ENCODE results near the gene IGIP. TPM values are rescaled to one million over a fixed set of nuclear protein-coding genes. Genes with fewer than 3 reads are reported as not detected.
A peak's percentile ranks its signal among the peaks of the same experiment; 100 is the strongest.

Gene IGIP
- polyA plus RNA-seq, 1 donor: 8.0 TPM

DNA sequence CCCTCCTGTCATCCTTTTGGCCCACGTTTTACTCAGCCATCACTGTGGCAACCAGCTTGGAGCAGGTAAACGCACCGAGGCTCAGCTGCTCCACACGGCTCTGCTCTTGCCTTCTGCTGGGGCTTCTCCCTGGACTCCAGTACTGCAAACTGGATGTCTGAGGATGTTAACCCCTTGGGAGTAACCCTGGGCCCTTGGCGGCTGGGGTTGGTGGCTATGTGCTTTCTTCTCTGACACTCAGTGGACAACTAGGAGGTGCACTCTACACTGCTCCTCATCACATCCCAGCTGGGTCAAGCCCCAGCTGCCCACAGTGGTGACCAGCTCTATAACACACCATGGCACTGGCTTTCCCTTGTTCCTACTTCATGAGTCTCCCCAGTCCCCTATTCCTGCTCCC lies 37.0 kb downstream of the IGIP start:
- no peak for DNase-seq

DNA sequence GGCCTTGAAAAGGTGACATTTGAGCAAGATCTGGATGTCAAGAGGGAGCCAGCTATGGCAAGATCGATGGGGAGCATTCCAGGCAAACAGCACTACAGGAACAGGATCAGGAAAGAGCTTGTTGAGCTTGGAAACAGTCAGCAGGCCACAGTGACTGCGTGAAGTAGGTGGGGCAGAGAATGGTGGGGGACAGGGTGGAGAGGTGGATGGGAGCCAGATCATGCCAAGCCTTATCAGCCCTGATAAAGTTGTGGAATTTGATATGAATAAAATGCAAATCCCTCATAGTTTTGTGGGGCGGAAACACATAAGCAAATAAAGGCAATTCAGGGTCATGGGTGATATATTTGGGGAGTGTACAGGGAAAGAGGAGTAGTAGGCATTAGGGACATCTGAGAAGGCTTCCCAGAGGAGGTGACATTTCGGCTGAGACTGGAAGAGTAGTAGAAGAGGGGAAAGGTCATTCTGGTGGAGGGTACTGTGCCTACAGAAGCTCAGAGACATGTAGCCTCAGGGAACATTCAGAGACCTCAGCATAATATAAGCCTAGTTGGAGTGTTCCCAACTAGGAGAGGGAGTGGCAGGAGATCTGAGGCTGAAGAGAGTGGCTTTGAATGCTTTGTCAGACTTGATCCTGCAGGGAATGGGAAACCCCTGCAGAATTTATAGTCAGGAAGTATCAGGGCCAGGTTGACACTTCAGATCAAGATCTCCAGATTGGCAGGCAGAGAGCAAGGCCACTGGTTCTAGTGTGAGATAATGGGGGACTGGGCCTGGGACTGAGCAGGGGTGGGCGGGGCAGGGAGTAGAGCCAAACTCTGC lies 39.6 kb downstream of the IGIP start:
- DNase-seq: no peak

DNA sequence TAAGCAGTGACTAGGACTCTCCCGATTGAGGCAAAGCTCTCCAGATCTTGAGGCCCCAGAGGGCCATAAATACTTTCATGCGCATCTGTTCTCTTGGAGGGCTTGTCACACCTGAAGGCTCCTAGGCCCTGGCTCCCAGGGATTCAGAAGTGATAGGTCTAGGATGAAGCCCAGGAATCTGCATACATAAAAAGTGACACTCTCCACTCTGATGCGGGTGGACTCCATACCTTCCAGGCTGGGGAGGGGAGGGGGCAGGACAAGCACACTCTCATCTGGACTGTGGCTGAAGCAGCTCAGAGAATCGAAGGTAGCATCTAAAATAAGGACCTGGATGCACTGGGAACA lies 40.2 kb downstream of the IGIP start:
- no peak for DNase-seq

DNA sequence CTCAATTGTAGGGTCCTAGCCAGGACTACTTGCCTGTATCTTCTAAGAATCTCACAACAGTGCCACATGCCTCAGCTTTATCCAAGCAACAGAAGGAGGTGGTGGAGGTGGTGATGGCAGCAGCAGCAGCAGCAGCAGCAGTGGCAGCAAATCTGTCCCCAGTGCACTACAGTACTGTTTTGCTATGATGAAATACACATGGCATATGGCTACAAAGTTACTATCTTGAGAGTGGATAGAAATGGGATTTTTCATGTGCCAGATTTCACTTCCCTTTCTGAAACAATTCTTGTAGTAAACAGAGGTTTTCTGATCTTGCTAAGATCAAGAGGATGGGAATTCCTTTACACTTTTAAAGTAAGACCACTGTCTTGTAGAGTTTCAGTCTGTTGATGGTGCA lies 41.2 kb downstream of the IGIP start:
- no peak for DNase-seq

DNA sequence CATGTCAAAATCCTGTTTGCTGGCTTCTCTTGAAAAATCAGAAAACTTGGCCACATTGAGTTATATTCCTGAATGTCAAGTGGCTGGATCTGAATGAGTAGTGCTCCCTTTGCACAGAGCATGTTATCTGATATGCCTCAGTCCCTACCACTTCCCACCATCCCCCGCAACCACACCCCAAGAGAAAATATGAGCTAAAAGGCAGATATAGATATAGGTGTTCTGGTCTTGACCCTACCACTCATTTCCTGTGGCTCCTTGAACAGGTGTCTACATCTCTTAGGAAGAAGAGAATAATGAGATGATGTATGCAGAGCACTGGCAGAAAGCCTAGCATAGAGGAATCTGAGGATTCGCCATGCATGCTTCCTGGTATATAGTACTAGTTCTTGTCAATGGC lies 42.6 kb downstream of the IGIP start:
- no peak for DNase-seq

DNA sequence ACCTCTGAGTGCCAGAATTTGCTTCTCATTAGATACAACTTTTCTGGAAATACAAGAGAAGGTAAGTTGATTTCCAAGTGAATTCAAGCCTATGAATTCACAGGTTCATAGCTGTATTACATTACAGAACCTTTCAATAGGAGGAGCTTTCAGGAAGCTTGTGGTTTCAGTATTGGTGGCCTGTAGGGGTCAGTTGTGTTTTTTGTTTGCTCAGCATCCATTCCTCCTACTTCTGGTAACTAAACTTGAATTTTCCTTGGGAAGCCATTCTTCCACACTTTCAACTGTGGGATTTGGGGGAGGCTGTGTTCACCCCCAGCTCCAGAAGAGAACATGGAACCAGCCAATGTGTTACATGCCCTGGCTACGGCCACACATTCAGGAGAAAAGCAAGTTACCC lies 43.7 kb downstream of the IGIP start:
- DNase-seq: no peak

DNA sequence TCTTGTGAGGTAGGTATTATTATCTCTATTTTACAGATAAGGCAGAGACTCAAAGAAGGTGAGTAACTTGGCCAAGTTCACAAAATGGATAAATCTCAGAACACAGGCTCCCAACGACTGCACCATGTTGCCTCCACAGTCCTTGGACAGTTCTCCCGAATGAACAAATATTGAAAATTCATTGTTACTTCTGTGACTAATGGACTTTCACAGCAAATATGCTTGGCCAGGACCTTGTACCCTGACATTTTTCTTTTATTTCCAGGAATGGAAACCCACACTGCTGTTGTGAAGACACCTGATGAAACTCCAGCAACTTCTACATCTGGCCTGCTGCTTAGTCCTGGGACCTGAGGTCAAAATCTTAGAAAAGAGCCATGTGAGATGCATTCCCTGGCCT lies 46.7 kb downstream of the IGIP start:
- no peak for DNase-seq

DNA sequence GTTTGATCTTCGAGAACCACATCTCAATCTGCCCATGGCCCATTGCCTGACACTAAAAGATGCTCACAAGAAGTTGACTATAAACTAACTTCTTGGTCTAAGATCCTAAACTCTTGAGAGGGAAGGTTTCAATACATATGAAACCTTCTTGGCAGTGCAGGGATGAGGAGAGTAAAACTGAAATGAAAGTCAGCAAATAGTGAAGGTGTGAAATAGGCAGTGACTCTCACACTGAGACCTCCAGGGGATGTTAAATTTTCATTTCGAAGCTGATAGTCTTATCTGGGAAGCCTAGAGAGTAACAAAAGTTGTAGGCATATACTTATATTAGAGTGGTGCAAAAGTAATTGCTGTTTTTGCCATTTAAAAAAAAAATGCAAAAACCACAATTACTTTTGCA lies 48.3 kb downstream of the IGIP start:
- DNase-seq: no peak

DNA sequence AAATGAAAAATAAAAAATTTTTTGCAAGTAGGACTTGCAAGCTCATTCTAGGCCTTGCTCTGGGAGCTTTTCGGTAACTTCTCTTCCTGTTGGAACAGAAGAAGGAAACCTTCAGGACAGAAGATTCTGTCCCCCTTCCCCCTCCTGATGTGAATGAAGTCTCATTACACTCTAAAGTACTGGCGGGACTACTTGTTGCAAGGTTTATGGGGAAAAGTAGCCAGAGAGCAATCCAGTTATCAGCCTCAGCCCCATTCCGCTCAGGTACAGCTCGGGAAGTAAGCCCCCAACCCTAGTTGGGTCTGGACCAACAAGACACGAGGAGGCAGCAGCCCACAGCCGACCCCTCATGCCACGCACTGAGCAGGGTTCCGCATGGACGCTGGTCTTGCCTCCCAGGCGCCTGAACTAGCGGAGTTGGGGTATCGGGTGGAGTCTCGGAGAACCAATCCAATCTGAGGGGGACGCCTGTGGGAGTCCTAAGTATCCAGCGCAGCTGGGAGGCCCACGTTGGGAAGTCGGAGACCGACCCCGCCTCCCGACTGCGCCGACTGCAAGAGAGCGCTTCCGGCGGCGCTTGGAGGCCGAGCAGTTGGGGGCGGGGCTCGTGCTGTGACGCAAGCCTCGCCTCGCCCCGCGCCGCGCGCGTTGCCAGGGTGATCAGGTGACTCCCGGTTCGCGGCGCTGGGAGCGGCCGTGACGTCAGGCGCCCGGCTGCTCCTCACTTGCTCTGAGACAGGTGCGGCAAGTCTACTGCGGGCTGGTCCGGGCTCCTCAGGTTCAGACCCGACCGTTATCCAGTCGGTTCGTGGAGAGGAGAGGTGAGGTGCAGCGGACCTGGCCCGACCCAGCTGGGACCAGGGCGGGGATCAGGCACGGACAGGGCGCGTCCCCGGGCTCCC lies 49.0 kb downstream of the IGIP start, which contains the start of gene CYSTM1:
Gene CYSTM1 (plus strand): TSS at position 724 of the 902 bp plus-strand sequence. CDS start 19,278 bp downstream, outside the sequence.
- DNase-seq: peak; percentile 97

DNA sequence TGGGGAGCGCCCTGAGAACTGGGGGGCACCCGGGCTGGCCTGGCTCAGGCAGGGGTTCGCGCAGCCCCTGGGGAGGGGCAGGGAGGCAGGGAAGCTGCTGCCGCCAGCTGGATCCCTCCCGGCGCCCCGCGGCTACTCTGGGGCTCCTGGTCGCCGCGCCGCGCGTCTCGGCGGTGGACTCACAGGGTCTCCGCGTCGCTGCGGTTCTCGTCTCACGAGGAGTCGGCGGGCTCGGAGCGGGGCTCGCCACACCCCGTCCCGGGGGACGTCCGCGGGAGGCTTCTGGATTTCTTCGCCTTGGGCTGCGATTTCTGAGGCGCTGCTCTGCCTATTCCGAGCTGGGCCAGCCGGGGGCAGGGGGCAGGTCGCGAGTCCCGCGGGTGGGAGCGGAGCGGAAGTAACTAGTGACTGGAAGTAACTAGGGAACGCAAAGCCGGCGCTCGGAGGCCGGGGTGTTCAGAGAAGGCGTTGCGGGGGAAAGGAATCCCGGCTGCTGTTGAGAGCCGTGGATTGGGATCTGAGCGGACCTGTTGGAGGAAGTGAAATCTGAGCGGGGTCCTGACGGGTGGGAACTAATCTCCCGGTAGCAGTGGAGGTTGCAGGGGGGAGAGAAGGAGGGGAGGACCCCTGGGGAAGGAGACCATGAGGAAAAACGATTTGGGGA lies 49.8 kb downstream of the IGIP start:
- DNase-seq: peak; percentile 68

DNA sequence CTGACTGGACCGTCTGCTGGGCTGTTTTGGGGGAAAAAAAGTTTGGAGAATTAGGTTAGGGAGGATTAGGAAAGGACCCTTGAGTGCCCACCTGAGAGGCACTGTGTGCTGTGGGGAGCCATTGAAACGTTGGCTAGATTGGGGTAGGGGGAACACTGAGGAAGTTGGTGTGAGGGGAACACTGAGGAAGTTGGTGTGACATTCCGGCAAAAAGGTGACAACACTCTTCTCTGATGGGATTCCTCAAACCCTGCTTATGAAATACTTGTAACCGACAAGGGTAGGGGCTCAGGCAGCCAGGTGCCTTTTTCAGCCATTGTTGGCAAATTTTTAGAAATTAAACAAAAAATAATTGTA lies 50.3 kb downstream of the IGIP start:
- DNase-seq: no peak

DNA sequence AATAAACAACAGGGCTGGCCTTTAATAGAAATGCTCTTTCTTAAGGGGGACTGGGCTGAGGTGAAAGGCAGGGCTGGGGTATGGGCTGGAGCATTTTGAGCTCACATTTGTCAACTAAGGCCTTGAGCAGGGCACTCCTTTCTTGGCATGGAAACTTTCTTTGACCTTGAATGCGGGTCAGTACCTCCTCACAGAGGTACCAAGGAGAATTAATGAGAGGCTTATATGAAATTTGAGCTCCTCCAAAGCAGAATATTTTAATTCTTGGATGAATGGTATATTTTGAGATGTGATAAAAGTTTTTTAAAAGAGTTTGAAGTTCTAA lies 52.3 kb downstream of the IGIP start:
- no peak for DNase-seq

DNA sequence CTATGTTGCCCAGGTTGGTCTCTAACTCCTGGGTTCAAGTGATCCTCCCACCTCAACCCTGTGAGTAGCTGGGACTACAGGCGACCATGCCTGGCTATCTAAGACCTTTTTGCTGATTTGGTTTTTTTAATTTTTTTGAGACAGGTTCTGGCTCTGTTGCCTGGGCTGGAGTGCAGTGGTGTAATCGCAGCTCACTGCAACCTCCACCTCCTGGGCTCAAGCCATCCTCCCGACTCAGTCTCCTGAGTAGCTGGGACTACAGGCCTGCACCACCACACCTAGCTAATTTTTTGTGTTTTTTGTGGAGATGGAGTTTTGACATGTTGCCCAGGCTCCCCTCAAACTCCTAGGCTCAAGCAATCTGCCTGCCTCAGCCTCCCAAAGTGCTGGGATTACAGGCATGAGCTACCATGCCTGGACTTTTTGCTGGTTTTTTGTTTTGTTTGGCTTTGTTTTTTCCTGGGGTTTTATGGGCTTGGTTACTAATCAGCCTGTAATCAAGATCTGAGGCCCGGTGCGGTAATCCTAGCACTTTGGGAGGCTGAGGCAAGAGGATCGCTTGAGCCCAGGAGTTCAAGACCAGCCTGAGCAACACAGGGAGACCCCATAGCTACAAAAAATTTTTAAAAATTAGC lies 52.9 kb downstream of the IGIP start:
- no peak for DNase-seq

Other genes starting within 250 kb of the IGIP start
- 0.88 TPM for gene NRG2, start 82.6 kb upstream of the IGIP start, polyA plus RNA-seq (ENCODE audit: insufficient read length)
- 13.0 TPM for gene PURA, start 11.8 kb upstream of the IGIP start, polyA plus RNA-seq (ENCODE audit: insufficient read length)
- 54.2 TPM for gene CYSTM1, start 49.3 kb downstream of the IGIP start, polyA plus RNA-seq (ENCODE audit: insufficient read length)
- gene PFDN1, start 177.2 kb downstream of the IGIP start, polyA plus RNA-seq (ENCODE audit: insufficient read length): 112 TPM
- 7.9 TPM for gene HBEGF, start 220.7 kb downstream of the IGIP start, polyA plus RNA-seq (ENCODE audit: insufficient read length)
- gene SLC4A9, start 234.3 kb downstream of the IGIP start, polyA plus RNA-seq (ENCODE audit: insufficient read length): 26.9 TPM

Measured in left kidney (tissue), 2 donors.